Hepatocyte (in vitro differentiated cells): ENCODE results near the gene CALHM5.

ENCODE experiments used
- EZH2 ChIP-seq: fragments of 200-600 bp; sonication (generic); IDR thresholded peaks from 2 replicates; pipeline ENCODE4 v1.6.1; 2016; ENCODE audit warnings: antibody characterized with exemption, mild to moderate bottlenecking, borderline replicate concordance
- TF ChIP-seq, protein P1 (sequence below): fragments of 200-600 bp; sonication (generic); IDR thresholded peaks from 2 replicates; pipeline ENCODE4 v1.5.1; 2016; ENCODE audit warnings: antibody characterized with exemption, mild to moderate bottlenecking; ENCODE audit not compliant: poor library complexity

DNA sequence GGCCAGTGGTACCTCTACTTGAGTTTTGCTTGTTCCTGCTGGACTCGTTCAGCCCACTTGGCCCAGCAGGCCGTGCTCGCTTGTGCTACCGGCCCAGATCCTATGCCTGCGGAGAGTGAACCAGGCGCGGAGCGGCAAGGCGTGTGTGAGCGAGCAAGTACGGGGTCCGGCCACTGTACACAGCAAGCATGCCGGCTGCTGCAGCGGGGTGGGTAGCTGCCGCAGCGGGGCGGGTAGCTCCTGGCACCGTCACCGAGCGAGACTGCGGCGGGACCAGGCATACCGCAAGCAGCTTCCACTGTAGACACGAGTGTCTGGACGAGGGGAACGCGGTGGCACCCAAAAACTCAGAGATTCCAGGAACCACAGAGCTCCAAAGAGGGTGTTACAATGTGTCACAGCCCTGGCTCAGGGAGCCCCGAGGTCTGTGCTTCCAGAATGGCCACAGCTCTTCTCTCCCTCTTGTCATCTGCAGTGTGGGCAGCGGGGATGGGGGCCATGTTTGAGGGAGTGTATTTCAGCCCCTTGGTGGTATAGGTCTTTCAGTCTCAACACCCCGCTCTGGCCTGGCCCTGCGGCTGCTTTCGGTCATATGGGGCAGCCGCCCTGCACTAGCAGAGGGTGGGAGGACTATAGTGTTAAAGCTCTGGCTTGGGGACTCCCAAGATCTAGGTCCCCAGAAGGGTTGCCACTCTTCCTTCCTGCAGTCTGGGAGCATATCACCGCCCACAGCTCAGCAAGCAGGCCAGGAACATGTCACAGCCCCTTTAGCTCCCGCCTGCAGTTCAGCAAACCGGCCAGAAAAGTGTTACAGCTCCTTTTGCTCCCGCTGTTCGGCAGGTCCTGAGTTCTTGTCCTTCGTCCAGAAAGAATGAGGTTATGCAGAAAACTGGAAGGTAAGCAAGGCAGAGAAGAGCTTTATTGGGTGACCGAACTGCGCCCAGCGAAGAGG, 53.8 kb downstream of the CALHM5 start:
- TF ChIP-seq, protein P1, sequence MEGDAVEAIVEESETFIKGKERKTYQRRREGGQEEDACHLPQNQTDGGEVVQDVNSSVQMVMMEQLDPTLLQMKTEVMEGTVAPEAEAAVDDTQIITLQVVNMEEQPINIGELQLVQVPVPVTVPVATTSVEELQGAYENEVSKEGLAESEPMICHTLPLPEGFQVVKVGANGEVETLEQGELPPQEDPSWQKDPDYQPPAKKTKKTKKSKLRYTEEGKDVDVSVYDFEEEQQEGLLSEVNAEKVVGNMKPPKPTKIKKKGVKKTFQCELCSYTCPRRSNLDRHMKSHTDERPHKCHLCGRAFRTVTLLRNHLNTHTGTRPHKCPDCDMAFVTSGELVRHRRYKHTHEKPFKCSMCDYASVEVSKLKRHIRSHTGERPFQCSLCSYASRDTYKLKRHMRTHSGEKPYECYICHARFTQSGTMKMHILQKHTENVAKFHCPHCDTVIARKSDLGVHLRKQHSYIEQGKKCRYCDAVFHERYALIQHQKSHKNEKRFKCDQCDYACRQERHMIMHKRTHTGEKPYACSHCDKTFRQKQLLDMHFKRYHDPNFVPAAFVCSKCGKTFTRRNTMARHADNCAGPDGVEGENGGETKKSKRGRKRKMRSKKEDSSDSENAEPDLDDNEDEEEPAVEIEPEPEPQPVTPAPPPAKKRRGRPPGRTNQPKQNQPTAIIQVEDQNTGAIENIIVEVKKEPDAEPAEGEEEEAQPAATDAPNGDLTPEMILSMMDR = no peak
- no peak for TF ChIP-seq EZH2
